Mucosa of descending colon (tissue), 3 donors: Measurements from ENCODE around the gene PDE2A. TPM values are rescaled to one million over a fixed set of nuclear protein-coding genes. Genes with fewer than 3 reads are reported as not detected.

ENCODE experiments used
- ATAC-seq: fragments of 200-7000 bp; cut with Tn5 transposase; one replicate; pipeline ENCODE4 v1.9.1; 2020; ENCODE audit warnings: mild to moderate bottlenecking, moderate library complexity
- DNase-seq, 3 donors: peaks; one replicate each; pipeline ENCODE4 v3.0.0-alpha.2; 2020
- H3K36me3 ChIP-seq: fragments of 200-600 bp; one replicate; pipeline ENCODE4 v1.8.0; 2021; ENCODE audit warnings: low read depth, mild to moderate bottlenecking
- H3K4me1 ChIP-seq: fragments of 200-600 bp; one replicate; pipeline ENCODE4 v1.8.0; 2021; ENCODE audit warnings: low read depth, mild to moderate bottlenecking
- H3K4me3 ChIP-seq: fragments of 200-600 bp; one replicate; pipeline ENCODE4 v1.8.0; 2021; ENCODE audit warnings: mild to moderate bottlenecking
- H3K9me3 ChIP-seq: fragments of 200-600 bp; one replicate; pipeline ENCODE4 v1.8.0; 2021; ENCODE audit warnings: mild to moderate bottlenecking
- intact Hi-C, 2 donors: fragments of 100-400 bp; cut with DNase I in 1 of 2; cut with micrococcal nuclease in 1 of 2; formaldehyde crosslinking; loops; one replicate each; pipeline versions ENCODE4 v1.11.0 to v1.11.1; 2022; cut with DNase I, micrococcal nuclease
- total RNA-seq, 3 donors: library from RNA; stranded (reverse); fragmentation: NEBNext Ultra II Directional in 2 of 3; extraction: Animal tissue kit (Norgen Biotek cat#: 25700) in 2 of 3; gene quantifications; one replicate each; pipeline versions ENCODE4 v1.2.1 to v1.2.4, GENCODE V29; 2021 to 2023
- TF ChIP-seq, protein P1 (sequence below): fragments of 200-600 bp; IDR thresholded peaks from one replicate; pipeline ENCODE4 v1.8.0; 2022; ENCODE audit warnings: antibody characterized with exemption, mild to moderate bottlenecking
- donor health status: DM: no; HTN: no; CAD: no; lungs with moderate emphysema.
- donor health status: DM: no; HTN: no; CAD: no.
- donor health status: DM: no; HTN: yes; CAD: no.

Gene PDE2A
- total RNA-seq, 3 donors from 2014 or later: 7.0 to 45.9 (median 9.6) TPM

DNA sequence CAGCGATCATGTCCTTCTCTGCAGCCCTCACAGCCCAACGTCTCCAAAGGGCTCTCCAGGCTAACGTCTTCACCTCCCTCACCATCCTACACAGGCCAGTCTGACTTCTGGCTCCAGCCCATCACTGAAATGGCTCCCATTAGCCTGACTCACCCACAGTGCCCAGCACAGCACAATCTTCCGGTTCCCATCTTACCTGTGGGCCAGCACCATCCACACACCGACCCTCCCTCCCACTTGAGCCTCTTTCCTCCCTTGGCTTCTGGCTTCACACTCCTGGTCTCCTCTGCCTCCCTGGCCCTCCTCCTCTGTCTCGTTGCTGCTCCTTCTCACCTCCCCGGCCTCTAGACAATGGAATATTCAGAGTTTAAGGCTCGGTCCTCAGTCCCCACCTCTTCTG lies 51.2 kb downstream of the PDE2A start:
- Histone ChIP-seq H3K4me1 (peaks cover 10% of the 10 kb centered on the region), H3K36me3 (no peaks in the 10 kb centered on the region), H3K4me3 (no peak overlapping the region), H3K9me3 (no peaks in the 10 kb centered on the region)
- intact Hi-C loops: no loop called here
- DNase-seq: no peak
- TF ChIP-seq, protein P1, sequence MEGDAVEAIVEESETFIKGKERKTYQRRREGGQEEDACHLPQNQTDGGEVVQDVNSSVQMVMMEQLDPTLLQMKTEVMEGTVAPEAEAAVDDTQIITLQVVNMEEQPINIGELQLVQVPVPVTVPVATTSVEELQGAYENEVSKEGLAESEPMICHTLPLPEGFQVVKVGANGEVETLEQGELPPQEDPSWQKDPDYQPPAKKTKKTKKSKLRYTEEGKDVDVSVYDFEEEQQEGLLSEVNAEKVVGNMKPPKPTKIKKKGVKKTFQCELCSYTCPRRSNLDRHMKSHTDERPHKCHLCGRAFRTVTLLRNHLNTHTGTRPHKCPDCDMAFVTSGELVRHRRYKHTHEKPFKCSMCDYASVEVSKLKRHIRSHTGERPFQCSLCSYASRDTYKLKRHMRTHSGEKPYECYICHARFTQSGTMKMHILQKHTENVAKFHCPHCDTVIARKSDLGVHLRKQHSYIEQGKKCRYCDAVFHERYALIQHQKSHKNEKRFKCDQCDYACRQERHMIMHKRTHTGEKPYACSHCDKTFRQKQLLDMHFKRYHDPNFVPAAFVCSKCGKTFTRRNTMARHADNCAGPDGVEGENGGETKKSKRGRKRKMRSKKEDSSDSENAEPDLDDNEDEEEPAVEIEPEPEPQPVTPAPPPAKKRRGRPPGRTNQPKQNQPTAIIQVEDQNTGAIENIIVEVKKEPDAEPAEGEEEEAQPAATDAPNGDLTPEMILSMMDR: no peak
- no peak for ATAC-seq

DNA sequence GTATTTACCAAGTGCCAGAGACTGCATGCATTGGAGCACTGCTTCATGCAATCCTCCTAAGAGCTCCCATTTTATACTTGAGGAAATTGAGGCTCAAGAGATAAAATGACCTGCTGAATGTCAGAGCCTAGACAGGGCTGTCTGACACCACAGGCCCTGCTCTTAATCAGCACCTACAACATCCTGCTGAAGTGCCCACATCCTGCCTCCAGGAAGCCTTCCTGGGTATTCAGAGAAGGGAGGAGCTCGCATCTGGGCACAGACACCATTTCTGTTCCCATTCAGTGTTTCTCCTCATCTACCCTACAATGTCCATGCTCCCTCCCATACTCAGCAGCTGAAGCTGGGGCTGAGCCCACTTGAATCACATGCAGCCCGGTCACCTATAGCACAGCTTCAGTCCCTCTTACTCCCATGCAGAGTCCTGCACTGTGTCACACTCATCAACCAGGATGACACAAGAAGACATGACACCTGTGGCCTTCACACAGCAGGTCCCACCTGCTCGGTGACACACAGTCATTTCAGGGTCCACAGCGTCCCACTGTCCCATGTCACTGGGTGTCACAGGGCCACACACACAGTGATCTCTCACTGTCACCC lies 53.1 kb downstream of the PDE2A start:
- intact Hi-C loops: no loop called here
- H3K4me1 ChIP-seq: peaks cover 10% of the 10 kb centered on the region
- H3K9me3 ChIP-seq: no peaks in the 10 kb centered on the region
- no peak for DNase-seq
- TF ChIP-seq, protein P1: no peak
- no peak for ATAC-seq
- no peaks in the 10 kb centered on the region for H3K36me3 ChIP-seq
- H3K4me3 ChIP-seq: no peak overlapping the region

DNA sequence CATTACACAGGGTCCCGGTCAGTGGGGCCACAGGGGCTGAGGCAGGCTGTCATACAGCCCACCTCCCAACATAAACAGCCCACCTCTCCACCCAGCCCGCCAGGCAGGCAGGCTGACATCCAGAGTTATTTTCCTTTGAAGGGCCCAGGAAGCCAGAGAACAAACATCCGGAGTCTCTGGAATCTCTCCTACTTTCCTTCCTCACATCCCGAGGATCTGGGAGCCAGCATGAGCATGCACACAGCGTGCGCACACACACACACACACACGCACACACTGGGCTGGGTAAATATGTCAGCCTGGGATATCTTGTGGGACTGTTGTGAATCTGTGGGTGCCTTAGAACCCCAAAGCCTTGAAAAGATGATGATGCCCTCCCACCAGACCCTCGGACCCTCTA lies 55.4 kb downstream of the PDE2A start:
- intact Hi-C loops: no loop called here
- TF ChIP-seq, protein P1: no peak
- H3K4me1 ChIP-seq: peaks cover 2% of the 10 kb centered on the region
- no peaks in the 10 kb centered on the region for H3K36me3 ChIP-seq
- no peak for DNase-seq
- no peak overlapping the region for H3K4me3 ChIP-seq
- no peaks in the 10 kb centered on the region for H3K9me3 ChIP-seq
- no peak for ATAC-seq

DNA sequence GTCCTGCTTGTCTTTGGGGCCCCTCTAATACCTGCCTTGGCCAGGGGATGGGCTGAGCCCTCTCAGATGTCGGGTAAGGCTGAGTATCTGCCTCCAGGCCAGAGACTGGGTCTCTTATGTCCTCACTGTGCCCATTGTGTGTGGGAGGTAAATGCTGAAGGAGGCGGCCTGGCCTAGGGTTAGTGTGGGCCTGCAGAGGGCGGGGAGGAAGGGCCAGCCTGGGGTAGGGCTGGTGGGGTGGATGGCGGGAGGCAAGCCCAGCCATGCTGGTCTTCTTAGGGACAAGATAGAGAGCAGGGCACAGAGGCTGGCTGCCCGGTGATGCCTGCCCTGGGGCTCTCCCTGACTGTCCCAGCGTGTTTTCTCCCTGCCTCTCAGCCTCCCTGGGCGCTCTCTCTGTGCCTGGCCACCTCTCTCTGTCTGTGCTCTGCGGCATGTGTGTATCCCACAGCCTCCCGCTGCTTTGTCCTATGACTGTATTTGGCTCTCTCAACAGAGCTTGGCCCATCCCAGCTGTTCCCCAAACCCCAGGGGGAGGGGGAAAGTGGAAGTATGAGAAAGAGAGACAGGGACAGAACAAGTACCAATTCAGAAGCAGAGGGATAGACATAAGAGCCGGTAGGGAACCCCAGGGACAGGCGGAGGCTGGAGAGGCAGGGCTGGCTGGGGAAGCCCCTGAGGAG lies 57.0 kb downstream of the PDE2A start:
- Histone ChIP-seq H3K4me3 (no peak overlapping the region), H3K4me1 (peaks cover 2% of the 10 kb centered on the region), H3K9me3 (no peaks in the 10 kb centered on the region), H3K36me3 (no peaks in the 10 kb centered on the region)
- intact Hi-C loops: no loop called here
- TF ChIP-seq, protein P1: no peak
- peak; percentile 36 for ATAC-seq
- DNase-seq: peak in 1 of 3 donors; percentile 27

DNA sequence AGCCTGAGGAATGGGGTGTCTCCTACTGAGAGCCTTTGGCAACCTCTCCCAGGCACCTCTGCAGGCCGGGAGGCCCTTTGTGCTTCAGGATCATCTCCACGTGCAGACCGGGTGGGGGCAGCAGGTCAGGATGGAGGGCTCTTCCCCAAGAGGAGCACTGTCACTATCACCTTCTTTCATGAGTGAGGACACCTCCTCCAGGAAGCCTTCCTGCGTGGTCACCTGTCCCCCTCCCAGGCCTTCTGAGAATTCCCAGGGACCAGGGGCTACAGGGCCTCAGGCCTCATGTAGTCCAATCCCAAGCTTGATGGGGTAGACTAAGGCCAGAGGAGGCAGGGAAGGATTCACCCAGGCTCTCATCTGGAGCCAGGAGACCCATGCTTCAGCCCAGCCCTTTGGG lies 57.6 kb downstream of the PDE2A start:
- ATAC-seq (no peak), DNase-seq (no peak)
- Histone ChIP-seq H3K4me1 (peaks cover 2% of the 10 kb centered on the region), H3K9me3 (no peaks in the 10 kb centered on the region), H3K36me3 (no peaks in the 10 kb centered on the region), H3K4me3 (no peak overlapping the region)
- intact Hi-C loops: no loop called here
- TF ChIP-seq, protein P1: no peak
